ENCODE measurements around the gene IFNA8. TPM values are rescaled to one million over a fixed set of nuclear protein-coding genes. Genes with fewer than 3 reads are reported as not detected.

Gene IFNA8
- total RNA-seq, 2 experiments from 2014 or later: not detected

- TF ChIP-seq EZH2phosphoT487 (IDR thresholded peaks at IDR 0.05; ENCODE audit: borderline replicate concordance, low read depth, low read length) (no peak), CTCF (conservative IDR thresholded peaks at IDR 0.05; ENCODE audit: low read length) (no peak)
- DNase-seq (ENCODE audit: low spot score): no peak
- Histone ChIP-seq H3K27ac (ENCODE audit: low read depth, low read length, poor library complexity, severe bottlenecking) (no peak overlapping the region), H3K4me2 (ENCODE audit: low read length) (no peak overlapping the region), H3K4me1 (ENCODE audit: insufficient read depth, low read length, poor library complexity, severe bottlenecking) (no peaks in the 10 kb centered on the region), H3K9me2 (ENCODE audit: insufficient read depth, low read length) (no peaks in the 10 kb centered on the region), H2AFZ (ENCODE audit: low read length) (no peak overlapping the region), H4K20me1 (ENCODE audit: insufficient read depth, low read length) (no peaks in the 10 kb centered on the region), H3K79me2 (ENCODE audit: insufficient read depth, low read depth, low read length) (no peaks in the 10 kb centered on the region), H3K4me3 (ENCODE audit: low read depth, low read length, poor library complexity, severe bottlenecking) (no peak overlapping the region), H3K36me3 (ENCODE audit: insufficient read depth, low read length) (no peaks in the 10 kb centered on the region), H3K9me3 (ENCODE audit: low read length) (no peaks in the 10 kb centered on the region)
- ChIA-PET CTCF (ENCODE audit: unreplicated experiment) (no interaction called here), POLR2A (no interaction called here)
- BruUV-seq (replicated peaks): no TSS peak
- intact Hi-C loops (cut with micrococcal nuclease; ENCODE audit: unreplicated experiment): loop anchor here (5.0 kb wide), 1 partner anchor 134 kb away; no protein-coding TSS in a partner anchor
Measured at GRCh38 chr9:21450733-21451394, 41.9 kb downstream of the IFNA8 start.

GRCh38 chr9:21452681-21453080 lies 43.8 kb downstream of the IFNA8 start:
- no peaks in the 10 kb centered on the region for H4K20me1 ChIP-seq (ENCODE audit: insufficient read depth, low read length)
- ChIA-PET POLR2A (no interaction called here), CTCF (ENCODE audit: unreplicated experiment) (no interaction called here)
- H3K9me3 ChIP-seq (ENCODE audit: low read length): no peaks in the 10 kb centered on the region
- H3K4me1 ChIP-seq (ENCODE audit: insufficient read depth, low read length, poor library complexity, severe bottlenecking): no peaks in the 10 kb centered on the region
- TF ChIP-seq CTCF (conservative IDR thresholded peaks at IDR 0.05; ENCODE audit: low read length): no peak
- no peak for TF ChIP-seq EZH2phosphoT487 (IDR thresholded peaks at IDR 0.05; ENCODE audit: borderline replicate concordance, low read depth, low read length)
- intact Hi-C loops (cut with micrococcal nuclease; ENCODE audit: unreplicated experiment): loop anchor here (5.0 kb wide), 1 partner anchor 135 kb away; no protein-coding TSS in a partner anchor
- DNase-seq (ENCODE audit: low spot score): no peak
- H3K4me2 ChIP-seq (ENCODE audit: low read length): no peak overlapping the region
- BruUV-seq (replicated peaks): no TSS peak
- H3K79me2 ChIP-seq (ENCODE audit: insufficient read depth, low read depth, low read length): no peaks in the 10 kb centered on the region
- no peak overlapping the region for H2AFZ ChIP-seq (ENCODE audit: low read length)
- no peak overlapping the region for H3K27ac ChIP-seq (ENCODE audit: low read depth, low read length, poor library complexity, severe bottlenecking)
- no peak overlapping the region for H3K4me3 ChIP-seq (ENCODE audit: low read depth, low read length, poor library complexity, severe bottlenecking)
- H3K36me3 ChIP-seq (ENCODE audit: insufficient read depth, low read length): no peaks in the 10 kb centered on the region
- H3K9me2 ChIP-seq (ENCODE audit: insufficient read depth, low read length): no peaks in the 10 kb centered on the region

- H4K20me1 ChIP-seq (ENCODE audit: insufficient read depth, low read length): no peaks in the 10 kb centered on the region
- CTCF ChIA-PET (ENCODE audit: unreplicated experiment): no interaction called here
- no peak for DNase-seq (ENCODE audit: low spot score)
- H3K9me3 ChIP-seq (ENCODE audit: low read length): no peaks in the 10 kb centered on the region
- H2AFZ ChIP-seq (ENCODE audit: low read length): no peak overlapping the region
- no peaks in the 10 kb centered on the region for H3K4me1 ChIP-seq (ENCODE audit: insufficient read depth, low read length, poor library complexity, severe bottlenecking)
- no peaks in the 10 kb centered on the region for H3K79me2 ChIP-seq (ENCODE audit: insufficient read depth, low read depth, low read length)
- H3K27ac ChIP-seq (ENCODE audit: low read depth, low read length, poor library complexity, severe bottlenecking): no peak overlapping the region
- no peaks in the 10 kb centered on the region for H3K9me2 ChIP-seq (ENCODE audit: insufficient read depth, low read length)
- BruUV-seq (replicated peaks): no TSS peak
- H3K4me3 ChIP-seq (ENCODE audit: low read depth, low read length, poor library complexity, severe bottlenecking): no peak overlapping the region
- POLR2A ChIA-PET: no interaction called here
- intact Hi-C loops (cut with micrococcal nuclease; ENCODE audit: unreplicated experiment): loop anchor here (2.0 to 5.0 kb wide), 2 partner anchors 127 to 137 kb away; no protein-coding TSS in a partner anchor
- no peak overlapping the region for H3K4me2 ChIP-seq (ENCODE audit: low read length)
- no peaks in the 10 kb centered on the region for H3K36me3 ChIP-seq (ENCODE audit: insufficient read depth, low read length)
- TF ChIP-seq EZH2phosphoT487 (IDR thresholded peaks at IDR 0.05; ENCODE audit: borderline replicate concordance, low read depth, low read length) (no peak), CTCF (conservative IDR thresholded peaks at IDR 0.05; ENCODE audit: low read length) (no peak)
Measured at GRCh38 chr9:21454149-21454548, 45.2 kb downstream of the IFNA8 start.
